HepG2 (cell line): ENCODE measurements around the gene FETUB. TPM values are rescaled to one million over a fixed set of nuclear protein-coding genes. Genes with fewer than 3 reads are reported as not detected.
A peak's percentile ranks its signal among the peaks of the same experiment; 100 is the strongest.

Experiments
- ARHGAP35 ChIP-seq: sonication (generic); formaldehyde crosslinking; IDR thresholded peaks from 2 replicates; pipeline ENCODE4 v1.9.0; 2022; ENCODE audit warnings: mild to moderate bottlenecking, inconsistent platforms, moderate library complexity, missing genetic modification reagents, borderline replicate concordance
- ATF7-NPFF ChIP-seq: sonication (generic); formaldehyde crosslinking; IDR thresholded peaks from 2 replicates; pipeline ENCODE4 v1.8.1; 2023; ENCODE audit warnings: mild to moderate bottlenecking, low read depth, missing genetic modification reagents, moderate library complexity
- ATM ChIP-seq: fragments of 450-650 bp; IDR thresholded peaks from 2 replicates; pipeline ENCODE4 v1.7.1; 2017; ENCODE audit warnings: mild to moderate bottlenecking, borderline replicate concordance
- CEBPG ChIP-seq: IDR thresholded peaks from 2 replicates; pipeline ENCODE4 v1.6.1; 2016
- CHCHD3 ChIP-seq: sonication (generic); formaldehyde crosslinking; IDR thresholded peaks from 2 replicates; pipeline ENCODE4 v1.8.0; 2022; ENCODE audit warnings: mild to moderate bottlenecking, missing genetic modification reagents, moderate library complexity
- FOXJ3 ChIP-seq: sonication (generic); formaldehyde crosslinking; IDR thresholded peaks from 2 replicates; pipeline ENCODE4 v1.4.0; 2020; ENCODE audit warnings: missing genetic modification reagents, mild to moderate bottlenecking, borderline replicate concordance
- KDM5A ChIP-seq: fragments of 200-600 bp; sonication (generic); IDR thresholded peaks from 2 replicates; pipeline ENCODE4 v1.7.0; 2018; ENCODE audit warnings: antibody characterized with exemption, mild to moderate bottlenecking, low read length, borderline replicate concordance
- MAFF ChIP-seq: IDR thresholded peaks from 2 replicates; pipeline ENCODE4 v1.6.1; 2011; ENCODE audit warnings: low read depth, low read length, improper control_type of control experiment
- PCBP1 ChIP-seq: fragments of 200-400 bp; formaldehyde crosslinking; IDR thresholded peaks from 2 replicates; pipeline ENCODE4 v1.6.1; 2017; ENCODE audit warnings: mild to moderate bottlenecking, low read depth, low read length, borderline replicate concordance
- POLR2G ChIP-seq: fragments of 200-400 bp; formaldehyde crosslinking; IDR thresholded peaks from 2 replicates; pipeline ENCODE4 v1.6.1; 2018; ENCODE audit warnings: mild to moderate bottlenecking, low read depth, low read length, moderate library complexity
- PRMT3 ChIP-seq: sonication (generic); formaldehyde crosslinking; IDR thresholded peaks from 2 replicates; pipeline ENCODE4 v1.8.1; 2022; ENCODE audit warnings: low read depth, mild to moderate bottlenecking, moderate library complexity, missing genetic modification reagents, borderline replicate concordance
- SIN3A ChIP-seq: IDR thresholded peaks from 2 replicates; pipeline ENCODE4 v1.6.1; 2011; ENCODE audit warnings: low read depth, mild to moderate bottlenecking, control low read depth, low read length, borderline replicate concordance
- SMYD3 ChIP-seq: sonication (generic); formaldehyde crosslinking; IDR thresholded peaks from 2 replicates; pipeline ENCODE4 v1.8.1; 2023; ENCODE audit warnings: mild to moderate bottlenecking, missing genetic modification reagents
- TBP ChIP-seq: sonication (generic); formaldehyde crosslinking; IDR thresholded peaks from 2 replicates; pipeline ENCODE4 v1.5.0; 2020; ENCODE audit warnings: missing genetic modification reagents
- YY1 ChIP-seq: IDR thresholded peaks from 2 replicates; pipeline ENCODE4 v1.6.1; 2011; ENCODE audit warnings: low read length, low read depth, moderate library complexity, mild to moderate bottlenecking; ENCODE audit not compliant: insufficient read depth, insufficient replicate concordance
- ZC3H4 ChIP-seq: sonication (generic); formaldehyde crosslinking; IDR thresholded peaks from 2 replicates; pipeline ENCODE4 v1.4.0; 2020; ENCODE audit warnings: missing genetic modification reagents, borderline replicate concordance
- ZFY ChIP-seq: sonication (generic); formaldehyde crosslinking; IDR thresholded peaks from 2 replicates; pipeline ENCODE4 v1.4.0; 2020; ENCODE audit warnings: missing genetic modification reagents
- ZKSCAN8 ChIP-seq: IDR thresholded peaks from 2 replicates; pipeline ENCODE4 v1.6.1; 2016; ENCODE audit warnings: borderline replicate concordance, missing genetic modification reagents, missing compliant biosample characterization
- ZNF225 ChIP-seq: sonication (generic); formaldehyde crosslinking; IDR thresholded peaks from 2 replicates; pipeline ENCODE4 v1.4.0; 2020; ENCODE audit warnings: mild to moderate bottlenecking, missing genetic modification reagents
- ZNF329 ChIP-seq: sonication (generic); formaldehyde crosslinking; IDR thresholded peaks from 2 replicates; pipeline ENCODE4 v1.9.0; 2021; ENCODE audit warnings: low read depth, mild to moderate bottlenecking, missing genetic modification reagents
- ZNF337 ChIP-seq: sonication (generic); formaldehyde crosslinking; IDR thresholded peaks from 2 replicates; pipeline ENCODE4 v1.5.1; 2020; ENCODE audit warnings: missing genetic modification reagents, low read depth, mild to moderate bottlenecking, borderline replicate concordance
- ZNF432 ChIP-seq: sonication (generic); formaldehyde crosslinking; IDR thresholded peaks from 2 replicates; pipeline ENCODE4 v1.5.0; 2020; ENCODE audit warnings: missing genetic modification reagents, mild to moderate bottlenecking, borderline replicate concordance
- ZNF556 ChIP-seq: sonication (generic); formaldehyde crosslinking; IDR thresholded peaks from 2 replicates; pipeline ENCODE4 v1.4.0; 2020; ENCODE audit warnings: mild to moderate bottlenecking, missing genetic modification reagents, borderline replicate concordance
- ZNF557 ChIP-seq: sonication (generic); formaldehyde crosslinking; IDR thresholded peaks from 2 replicates; pipeline ENCODE4 v1.4.0; 2020; ENCODE audit warnings: missing genetic modification reagents
- ZNF792 ChIP-seq: IDR thresholded peaks from 2 replicates; pipeline ENCODE4 v1.6.1; 2016
- polyA plus RNA-seq, 8 experiments: library from polyadenylated mRNA; depleted of rRNA in 3 of 8; stranded (reverse) in 7 of 8; unstranded in 1 of 8; fragments of >200 nt; fragmentation: Illumina TruSeq in 4 of 8; extraction: Trizol in 4 of 8; gene quantifications; 2 replicates each; pipeline versions ENCODE4 v1.2.1 to v1.2.3, GENCODE V29; 2011 to 2016; ENCODE audit warnings: low read depth in 4 of 8, missing spikeins in 1 of 8, mixed read lengths in 1 of 8; ENCODE audit not compliant: insufficient read depth in 1 of 8
- total RNA-seq, 5 experiments: library from RNA; depleted of rRNA; stranded (reverse); fragments of >200 nt; fragmentation: Illumina TruSeq; extraction: Trizol; gene quantifications; 2 replicates each; pipeline ENCODE4 v1.2.3, GENCODE V29; 2016; ENCODE audit warnings: low read depth in 1 of 5
- TF ChIP-seq, protein P1 (sequence below): sonication (generic); formaldehyde crosslinking; IDR thresholded peaks from 2 replicates; pipeline ENCODE4 v1.4.0; 2020; ENCODE audit warnings: missing genetic modification reagents, mild to moderate bottlenecking, borderline replicate concordance
- TF ChIP-seq, protein P2 (sequence below): sonication (generic); formaldehyde crosslinking; IDR thresholded peaks from 2 replicates; pipeline ENCODE4 v1.5.0; 2020; ENCODE audit warnings: missing genetic modification reagents

The FETUB gene
- total and polyA plus RNA-seq, 2 of the 13 experiments (the other 11 are each of a cell fraction or from before 2014, with no cell fraction given): 2.1 to 4.4 TPM

DNA sequence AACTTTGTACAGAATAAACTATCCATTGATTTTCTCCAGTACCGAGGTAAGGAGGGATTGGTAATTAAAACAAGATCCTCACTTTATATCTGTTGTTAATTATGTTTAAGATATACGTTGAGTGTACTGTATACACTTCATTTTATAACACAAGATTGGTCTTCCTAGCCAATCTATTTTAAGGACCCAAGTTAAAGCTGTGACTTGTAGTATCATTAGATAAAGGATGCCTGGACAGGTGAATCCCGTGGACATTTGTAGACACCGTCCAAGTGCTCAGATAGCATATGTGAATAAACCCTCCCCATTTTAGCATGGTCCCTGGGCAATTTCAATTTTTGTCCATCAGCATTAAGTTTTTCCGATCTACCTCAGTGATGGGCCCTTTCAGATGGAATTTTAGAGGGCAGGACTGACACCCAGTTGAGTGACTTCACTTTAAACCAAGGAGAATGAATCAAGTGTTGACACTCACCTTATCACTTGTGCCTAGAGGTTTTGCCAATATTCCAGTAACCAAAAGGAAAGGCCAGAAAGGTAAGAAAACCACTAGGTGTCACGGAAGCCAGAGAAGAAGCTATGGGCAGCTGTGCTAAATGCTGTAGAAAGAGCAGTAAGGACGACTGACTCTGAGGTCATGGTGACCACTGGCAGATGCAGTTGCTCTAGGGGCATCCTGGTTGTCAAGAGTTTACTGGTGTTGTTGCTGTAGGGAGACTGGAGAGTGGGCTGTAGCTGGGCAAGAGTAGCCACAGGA, 18.1 kb upstream of the FETUB start (continued):
- no peak for TF ChIP-seq ATM
- peak; percentile 17; the same call in 1 of the 2 replicates for TF ChIP-seq FOXJ3 (CRISPR knock-in tag)
- 0 out of 2 replicates have a peak, but pooled peaks have one; percentile 41 for TF ChIP-seq ZNF792 (CRISPR knock-in tag)
- no peak for TF ChIP-seq ARHGAP35 (CRISPR knock-in tag)
- no peak for TF ChIP-seq YY1
- TF ChIP-seq ZNF329 (CRISPR knock-in tag): no peak
- TF ChIP-seq PRMT3: no peak
- TF ChIP-seq POLR2G: peak; percentile 95
- no peak; the same call in 1 of the 2 replicates for TF ChIP-seq ATF7-NPFF
- TF ChIP-seq, protein P1, sequence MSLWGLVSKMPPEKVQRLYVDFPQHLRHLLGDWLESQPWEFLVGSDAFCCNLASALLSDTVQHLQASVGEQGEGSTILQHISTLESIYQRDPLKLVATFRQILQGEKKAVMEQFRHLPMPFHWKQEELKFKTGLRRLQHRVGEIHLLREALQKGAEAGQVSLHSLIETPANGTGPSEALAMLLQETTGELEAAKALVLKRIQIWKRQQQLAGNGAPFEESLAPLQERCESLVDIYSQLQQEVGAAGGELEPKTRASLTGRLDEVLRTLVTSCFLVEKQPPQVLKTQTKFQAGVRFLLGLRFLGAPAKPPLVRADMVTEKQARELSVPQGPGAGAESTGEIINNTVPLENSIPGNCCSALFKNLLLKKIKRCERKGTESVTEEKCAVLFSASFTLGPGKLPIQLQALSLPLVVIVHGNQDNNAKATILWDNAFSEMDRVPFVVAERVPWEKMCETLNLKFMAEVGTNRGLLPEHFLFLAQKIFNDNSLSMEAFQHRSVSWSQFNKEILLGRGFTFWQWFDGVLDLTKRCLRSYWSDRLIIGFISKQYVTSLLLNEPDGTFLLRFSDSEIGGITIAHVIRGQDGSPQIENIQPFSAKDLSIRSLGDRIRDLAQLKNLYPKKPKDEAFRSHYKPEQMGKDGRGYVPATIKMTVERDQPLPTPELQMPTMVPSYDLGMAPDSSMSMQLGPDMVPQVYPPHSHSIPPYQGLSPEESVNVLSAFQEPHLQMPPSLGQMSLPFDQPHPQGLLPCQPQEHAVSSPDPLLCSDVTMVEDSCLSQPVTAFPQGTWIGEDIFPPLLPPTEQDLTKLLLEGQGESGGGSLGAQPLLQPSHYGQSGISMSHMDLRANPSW: no peak
- no peak for TF ChIP-seq ZNF225 (CRISPR knock-in tag)
- peak; percentile 16; the same call in 1 of the 2 replicates for TF ChIP-seq ZNF557 (CRISPR knock-in tag)
- no peak for TF ChIP-seq ZNF432 (CRISPR knock-in tag)
- no peak for TF ChIP-seq TBP (CRISPR knock-in tag)
- no peak for TF ChIP-seq ZKSCAN8
- TF ChIP-seq KDM5A: no peak
- no peak for TF ChIP-seq ZNF556 (CRISPR knock-in tag)
- peak; percentile 85; the same call in 1 of the 2 replicates for TF ChIP-seq ZC3H4
- peak; percentile 9; the same call in 1 of the 2 replicates for TF ChIP-seq CEBPG (CRISPR knock-in tag)
- 0 out of 2 replicates have a peak, but pooled peaks have one; percentile 58 for TF ChIP-seq CHCHD3 (CRISPR knock-in tag)
- TF ChIP-seq SMYD3 (CRISPR knock-in tag): no peak
- TF ChIP-seq PCBP1: no peak
- TF ChIP-seq MAFF: no peak
- no peak for TF ChIP-seq ZFY (CRISPR knock-in tag)
- no peak; the same call in 1 of the 2 replicates for TF ChIP-seq SIN3A
- TF ChIP-seq, protein P2, sequence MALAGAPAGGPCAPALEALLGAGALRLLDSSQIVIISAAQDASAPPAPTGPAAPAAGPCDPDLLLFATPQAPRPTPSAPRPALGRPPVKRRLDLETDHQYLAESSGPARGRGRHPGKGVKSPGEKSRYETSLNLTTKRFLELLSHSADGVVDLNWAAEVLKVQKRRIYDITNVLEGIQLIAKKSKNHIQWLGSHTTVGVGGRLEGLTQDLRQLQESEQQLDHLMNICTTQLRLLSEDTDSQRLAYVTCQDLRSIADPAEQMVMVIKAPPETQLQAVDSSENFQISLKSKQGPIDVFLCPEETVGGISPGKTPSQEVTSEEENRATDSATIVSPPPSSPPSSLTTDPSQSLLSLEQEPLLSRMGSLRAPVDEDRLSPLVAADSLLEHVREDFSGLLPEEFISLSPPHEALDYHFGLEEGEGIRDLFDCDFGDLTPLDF (CRISPR knock-in tag): no peak; the same call in none of the 2 replicates
- TF ChIP-seq ZNF337: no peak
